Measurements from ENCODE around the gene ULBP1.

GRCh38 chr6:149961728-149962425, 1.9 kb upstream of the ULBP1 start:
- no peak for TF ChIP-seq CREB1 (CRISPR knock-in tag; IDR thresholded peaks at IDR 0.05)
- TF ChIP-seq FOXJ3 (CRISPR knock-in tag; IDR thresholded peaks at IDR 0.05; ENCODE audit: borderline replicate concordance) = no peak

Data from WTC11 (cell line).